GM23338 (cell line): ENCODE results near the gene RPLP2.

Source experiments
- CTCF ChIP-seq, 2 experiments: fragments of 200-600 bp in 1 of 2; sonication (generic) in 1 of 2; conservative IDR thresholded peaks; 2 replicates each; pipeline versions ENCODE4 v1.5.1 to v1.6.1; 2016 to 2017; ENCODE audit warnings: antibody characterized with exemption in 2 of 2, low read depth in 2 of 2, mild to moderate bottlenecking in 2 of 2, moderate library complexity in 1 of 2
- ETS1 ChIP-seq: IDR thresholded peaks from 2 replicates; pipeline ENCODE4 v1.6.1; 2016; ENCODE audit warnings: antibody characterized with exemption
- EZH2 ChIP-seq: fragments of 200-600 bp; sonication (generic); IDR thresholded peaks from one replicate; pipeline ENCODE4 v1.8.0; 2017; ENCODE audit warnings: antibody characterized with exemption, mild to moderate bottlenecking, low read depth; ENCODE audit not compliant: unreplicated experiment
- EZH2phosphoT487 ChIP-seq: fragments of 200-600 bp; sonication (generic); IDR thresholded peaks from one replicate; pipeline ENCODE4 v1.8.1; 2018; ENCODE audit warnings: antibody characterized with exemption; ENCODE audit not compliant: unreplicated experiment
- POLR2AphosphoS5 ChIP-seq: IDR thresholded peaks from 2 replicates; pipeline ENCODE4 v1.6.1; 2016; ENCODE audit warnings: antibody characterized with exemption, low read depth
- REST ChIP-seq: IDR thresholded peaks from one replicate; pipeline ENCODE4 v1.6.1; 2018; ENCODE audit warnings: antibody characterized with exemption; ENCODE audit not compliant: unreplicated experiment

GRCh38 chr11:849104-849824 lies 39.5 kb downstream of the RPLP2 start:
- TF ChIP-seq ETS1 (no peak), CTCF (conservative IDR thresholded peaks at IDR 0.05; ENCODE audit: low read depth in 2 of 2) (no peak), EZH2phosphoT487 (no peak), REST (no peak), EZH2 (no peak), POLR2AphosphoS5 (no peak)
